ENCODE results near the gene MMP14.

MMP14 gene

DNA sequence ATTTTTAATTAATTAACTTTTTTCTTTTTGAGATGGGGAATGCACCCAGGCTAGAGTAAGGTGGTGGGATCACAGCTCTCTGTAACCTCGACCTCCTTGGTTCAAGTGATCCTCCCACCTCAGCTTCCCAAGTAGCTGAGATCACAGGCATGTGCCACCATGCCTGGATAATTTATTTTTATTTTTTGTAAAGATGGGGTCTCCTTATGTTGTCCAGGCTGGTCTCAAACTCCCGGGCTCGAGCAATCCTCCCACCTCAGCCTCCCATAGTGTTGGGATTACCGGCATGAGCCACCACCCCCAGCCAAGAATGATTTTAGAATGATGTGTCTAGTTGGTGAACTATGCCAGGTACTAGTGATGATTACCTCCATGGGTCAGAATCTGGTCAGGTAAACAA, 28.6 kb downstream of the MMP14 start:
- no peak for DNase-seq

DNA sequence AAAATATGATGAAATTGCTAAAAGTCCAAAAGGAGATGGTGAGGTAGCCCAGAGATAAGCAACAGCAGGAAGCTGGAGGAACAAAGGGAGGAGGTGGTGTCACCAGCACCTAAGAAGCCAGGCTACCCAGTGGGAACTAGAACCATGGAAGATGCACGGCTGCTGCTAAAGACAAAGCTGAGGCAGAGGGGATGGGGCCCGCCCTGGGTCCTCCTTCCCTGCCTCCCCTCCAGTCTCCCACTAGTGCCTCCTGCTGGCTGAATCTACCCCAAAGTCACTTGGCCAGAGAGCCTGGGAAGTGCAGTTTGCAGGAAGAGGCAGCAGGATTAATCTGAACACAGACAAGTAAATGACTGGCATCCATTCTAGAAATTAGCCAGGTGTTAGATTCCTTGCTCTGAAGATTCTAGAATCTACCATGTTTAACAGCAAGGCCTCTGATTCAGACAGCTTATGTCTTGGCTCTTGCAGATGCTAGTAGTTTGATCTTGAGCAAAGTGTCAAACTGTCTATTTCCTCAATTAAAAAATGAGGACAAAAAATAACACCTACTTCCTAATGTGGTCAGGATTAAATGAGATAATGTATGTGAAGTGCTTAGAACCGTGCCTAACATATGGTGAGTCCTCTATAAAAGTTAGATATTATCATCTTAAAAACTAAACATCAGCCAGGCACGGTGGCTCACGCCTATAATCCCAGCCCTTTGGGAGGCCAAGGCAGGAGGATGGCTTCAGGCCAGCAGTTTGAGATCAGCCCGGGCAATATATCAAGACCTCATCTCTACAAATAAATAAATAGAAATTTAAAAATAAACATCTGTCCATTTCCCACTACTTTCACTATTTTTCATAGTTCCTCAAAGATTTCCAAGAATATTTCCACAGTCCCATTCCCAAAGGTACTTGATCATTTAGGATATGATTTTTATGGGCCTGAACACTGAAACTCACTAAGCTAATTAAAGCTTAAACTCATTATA, 29.3 kb downstream of the MMP14 start:
- DNase-seq: no peak

DNA sequence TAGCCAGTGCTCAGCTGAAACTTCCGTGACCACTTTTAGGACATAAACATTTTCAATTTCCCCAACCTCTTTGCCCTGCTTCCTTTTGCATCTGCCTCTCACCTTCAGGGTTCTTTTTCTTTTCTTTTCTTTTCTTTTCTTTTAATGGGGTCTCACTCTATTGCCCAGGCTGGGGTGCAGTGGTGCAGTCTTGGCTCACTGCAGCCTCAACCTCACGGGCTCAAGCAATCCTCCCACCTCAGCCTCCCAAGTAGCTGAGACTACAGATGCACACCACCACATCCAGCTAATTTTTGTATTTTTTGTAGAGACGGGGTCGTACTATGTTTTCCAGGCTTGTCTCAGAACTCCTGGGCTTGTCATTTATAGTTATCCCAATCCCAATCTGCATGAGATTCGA, 30.5 kb downstream of the MMP14 start:
- no peak for DNase-seq

GRCh38 chr14:22870811-22871223, 34.4 kb downstream of the MMP14 start:
- DNase-seq: no peak

DNA sequence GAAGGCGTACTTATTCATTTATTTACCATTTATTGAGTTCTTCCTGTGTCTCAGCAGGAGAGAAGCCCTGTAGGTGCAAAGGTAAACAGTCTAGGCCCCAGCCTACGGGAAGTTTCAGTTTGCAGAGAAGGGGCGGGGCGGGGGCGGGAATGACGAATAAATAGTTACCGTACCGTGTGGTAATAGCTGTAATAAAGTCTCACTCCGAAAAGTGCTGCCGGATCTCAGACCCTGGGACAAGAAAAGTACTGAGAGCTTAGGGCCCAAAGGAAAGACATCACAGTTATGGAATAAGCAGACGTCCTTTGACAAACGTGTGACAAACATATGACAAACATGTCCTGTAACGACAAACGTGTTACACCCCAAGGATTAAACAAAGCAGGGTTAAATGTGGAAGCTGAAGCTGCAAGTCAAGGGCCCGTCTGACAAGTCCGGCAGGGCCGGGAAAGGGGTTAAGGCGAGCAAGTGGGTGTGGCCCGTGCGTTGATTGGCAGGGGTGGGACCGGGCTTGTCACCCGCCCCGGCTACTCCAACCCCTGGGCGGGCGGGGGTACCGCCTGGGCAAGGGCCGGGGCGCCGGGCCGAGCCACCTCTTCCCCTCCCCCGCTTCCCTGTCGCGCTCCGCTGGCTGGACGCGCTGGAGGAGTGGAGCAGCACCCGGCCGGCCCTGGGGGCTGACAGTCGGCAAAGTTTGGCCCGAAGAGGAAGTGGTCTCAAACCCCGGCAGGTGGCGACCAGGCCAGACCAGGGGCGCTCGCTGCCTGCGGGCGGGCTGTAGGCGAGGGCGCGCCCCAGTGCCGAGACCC, 35.0 kb downstream of the MMP14 start, which contains the start of gene LRP10:
Gene LRP10 (plus strand): TSS at position 517 of the 809 bp plus-strand sequence. CDS start 564 bp downstream, outside the sequence.
- DNase-seq: no peak

DNA sequence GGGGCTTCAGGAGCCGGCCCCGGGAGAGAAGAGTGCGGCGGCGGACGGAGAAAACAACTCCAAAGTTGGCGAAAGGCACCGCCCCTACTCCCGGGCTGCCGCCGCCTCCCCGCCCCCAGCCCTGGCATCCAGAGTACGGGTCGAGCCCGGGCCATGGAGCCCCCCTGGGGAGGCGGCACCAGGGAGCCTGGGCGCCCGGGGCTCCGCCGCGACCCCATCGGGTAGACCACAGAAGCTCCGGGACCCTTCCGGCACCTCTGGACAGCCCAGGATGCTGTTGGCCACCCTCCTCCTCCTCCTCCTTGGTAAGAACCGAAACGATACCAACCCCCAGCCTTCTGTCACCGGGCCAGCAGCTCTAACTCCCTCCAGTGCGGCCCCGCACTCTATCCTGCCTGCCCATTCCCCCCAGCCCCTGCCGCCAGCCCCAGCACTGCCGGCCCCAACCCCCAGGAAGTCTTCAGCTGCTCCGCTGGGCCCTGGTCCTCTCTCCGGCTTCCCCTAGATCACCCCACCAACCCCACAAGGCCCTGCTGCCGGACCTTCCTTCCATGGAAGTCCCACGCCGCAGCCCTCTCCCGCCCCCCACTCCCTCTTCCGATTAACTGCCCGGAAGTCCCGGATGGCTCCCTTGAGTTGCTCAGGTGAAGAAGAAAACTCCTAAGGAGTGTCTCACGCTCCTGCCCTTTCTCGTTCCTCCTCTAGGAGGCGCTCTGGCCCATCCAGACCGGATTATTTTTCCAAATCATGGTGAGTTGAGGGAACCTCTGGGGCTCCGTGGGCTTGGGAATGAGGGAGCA, 35.8 kb downstream of the MMP14 start:
- DNase-seq: no peak

DNA sequence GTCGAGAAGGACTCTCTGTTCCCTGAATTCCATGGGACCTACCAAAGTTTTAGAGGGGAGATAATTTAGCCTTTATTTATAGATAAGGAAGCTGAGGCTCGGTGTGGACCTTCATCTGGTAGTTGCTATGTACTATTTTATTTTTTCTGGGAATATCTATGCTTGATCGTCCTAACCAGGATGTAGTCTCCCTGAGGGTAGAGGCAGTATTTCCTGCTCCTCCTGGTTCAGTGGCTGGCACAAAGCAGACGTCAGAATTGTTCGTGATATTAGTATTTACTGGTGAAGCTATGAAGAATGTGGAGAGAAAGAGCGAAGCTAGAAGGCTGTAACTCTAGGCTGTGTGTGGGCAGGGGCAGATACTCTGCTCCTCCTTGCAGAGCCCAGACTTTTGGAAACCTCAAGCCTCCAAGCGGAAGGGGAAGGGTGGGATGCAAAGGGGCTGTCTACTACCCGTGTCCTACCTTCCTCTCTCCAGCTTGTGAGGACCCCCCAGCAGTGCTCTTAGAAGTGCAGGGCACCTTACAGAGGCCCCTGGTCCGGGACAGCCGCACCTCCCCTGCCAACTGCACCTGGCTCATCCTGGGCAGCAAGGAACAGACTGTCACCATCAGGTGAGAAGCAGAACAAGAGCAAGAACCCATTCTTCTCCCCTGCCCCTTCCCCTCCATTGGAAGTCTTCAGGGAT, 36.6 kb downstream of the MMP14 start:
- DNase-seq: no peak

GRCh38 chr14:22875003-22875747, 38.8 kb downstream of the MMP14 start:
- DNase-seq: no peak

GRCh38 chr14:22875748-22876319, 39.4 kb downstream of the MMP14 start:
- no peak for DNase-seq

- DNase-seq: no peak
Measured at GRCh38 chr14:22877000-22877501, 40.7 kb downstream of the MMP14 start.

- no peak for DNase-seq
Measured at GRCh38 chr14:22878271-22879246, 42.2 kb downstream of the MMP14 start.

DNA sequence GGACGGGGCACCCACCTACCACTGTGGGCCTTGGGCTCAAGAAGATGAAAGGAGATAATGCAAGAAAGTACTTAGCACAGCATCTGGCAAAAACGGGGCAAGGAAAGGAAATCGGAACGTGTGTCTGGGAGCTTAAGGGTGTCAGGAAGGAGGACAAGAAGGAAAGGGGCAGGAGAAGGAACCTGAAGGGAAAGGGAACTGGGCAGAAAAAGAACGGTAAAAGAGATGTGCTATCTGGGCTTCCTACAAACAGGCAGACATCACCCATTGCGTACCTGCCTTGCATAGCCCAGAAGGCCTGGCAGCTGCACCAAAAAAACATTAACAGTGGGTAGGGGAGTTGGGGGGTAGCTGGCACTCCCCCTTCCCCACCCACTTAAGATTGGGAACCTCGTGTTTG, 45.7 kb downstream of the MMP14 start:
- no peak for DNase-seq

GRCh38 chr14:22882529-22883172, 46.3 kb downstream of the MMP14 start:
- DNase-seq: no peak

DNA sequence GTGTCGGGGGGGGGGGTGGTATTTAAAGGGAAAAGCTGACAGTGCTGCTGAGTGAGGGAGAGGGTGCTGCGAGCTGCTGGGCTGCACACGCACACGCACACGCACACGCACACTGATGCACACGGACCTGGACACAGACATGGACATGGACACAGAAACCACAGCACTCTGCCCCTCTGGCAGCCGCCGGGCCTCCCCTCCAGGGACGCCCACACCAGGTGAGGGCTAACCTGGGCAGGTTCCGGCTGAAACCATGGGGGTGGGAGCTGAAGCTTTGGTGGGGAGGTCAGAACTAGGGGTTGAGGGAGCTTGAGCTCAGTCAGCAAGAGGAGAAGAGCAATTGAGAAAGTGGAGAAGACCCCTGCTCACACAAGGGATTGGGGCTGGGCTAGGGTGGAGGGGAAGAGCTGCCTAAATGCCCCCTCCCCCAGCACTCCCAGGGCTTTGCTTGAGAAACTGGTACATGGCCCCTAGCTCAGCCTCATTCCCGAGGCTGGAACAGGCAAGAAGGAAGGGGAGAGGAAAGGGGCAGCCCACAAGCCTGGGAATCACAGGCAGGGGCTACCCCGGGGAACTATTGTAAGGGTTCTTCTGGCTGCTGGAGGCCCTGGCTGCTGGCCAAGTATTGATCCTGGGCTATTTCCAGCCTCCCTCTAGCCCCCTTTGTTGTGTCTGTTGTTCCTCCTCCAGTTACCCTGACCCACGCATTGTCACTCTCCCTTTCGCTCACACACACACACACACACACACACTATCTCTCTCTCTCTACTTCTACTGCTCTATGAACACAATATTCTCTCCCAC, 47.0 kb downstream of the MMP14 start, which contains the start of gene REM2:
Gene REM2 (plus strand): TSS at position 50 of the 804 bp plus-strand sequence. CDS start 66 bp downstream, at position 116.
- DNase-seq: no peak

- DNase-seq: no peak
Measured at GRCh38 chr14:22884076-22884737, 47.8 kb downstream of the MMP14 start.

DNA sequence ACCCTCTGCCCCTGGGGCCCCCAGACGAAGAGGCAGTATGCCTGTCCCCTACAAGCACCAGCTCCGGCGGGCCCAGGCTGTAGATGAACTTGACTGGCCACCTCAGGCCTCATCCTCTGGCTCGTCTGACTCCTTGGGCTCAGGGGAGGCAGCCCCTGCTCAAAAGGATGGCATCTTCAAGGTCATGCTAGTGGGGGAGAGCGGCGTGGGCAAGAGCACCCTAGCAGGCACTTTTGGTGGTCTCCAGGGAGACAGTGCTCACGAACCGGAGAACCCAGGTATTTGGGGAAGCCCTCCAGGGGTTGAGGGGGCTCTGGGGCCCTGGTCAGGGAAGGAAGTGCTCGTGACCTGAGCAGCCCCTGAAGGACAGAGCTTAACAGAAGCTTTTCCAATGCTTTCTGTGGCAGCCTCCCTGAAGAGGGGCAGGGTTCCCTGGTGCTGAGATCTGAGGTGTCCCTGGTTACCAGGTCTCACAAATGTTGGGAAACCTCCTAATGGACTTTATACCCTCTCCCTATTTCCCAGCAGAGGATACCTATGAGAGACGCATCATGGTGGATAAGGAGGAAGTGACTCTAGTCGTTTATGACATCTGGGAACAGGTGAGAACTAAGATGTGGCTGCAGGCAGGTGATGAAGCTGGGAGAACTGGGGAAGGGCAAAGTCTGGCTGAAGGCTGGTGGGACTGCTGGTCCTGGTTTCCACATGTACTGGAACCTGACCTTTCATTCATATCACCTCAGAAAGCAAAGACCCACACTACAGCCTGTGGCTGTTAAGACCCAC, 48.5 kb downstream of the MMP14 start:
- no peak for DNase-seq

DNA sequence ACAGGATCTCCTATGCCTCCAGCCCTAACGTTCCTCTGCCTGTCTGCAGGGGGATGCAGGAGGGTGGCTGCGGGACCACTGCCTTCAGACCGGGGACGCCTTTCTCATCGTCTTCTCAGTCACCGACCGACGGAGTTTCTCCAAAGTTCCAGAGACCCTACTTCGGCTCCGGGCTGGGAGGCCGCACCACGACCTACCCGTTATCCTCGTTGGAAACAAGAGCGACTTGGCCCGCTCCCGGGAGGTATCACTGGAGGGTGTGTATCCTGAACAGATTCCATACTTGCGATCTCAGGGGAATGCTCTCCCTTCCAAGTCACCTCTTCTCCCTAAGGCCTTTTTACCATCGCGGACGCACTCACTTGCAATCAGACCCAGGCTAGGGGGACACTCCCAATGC, 49.6 kb downstream of the MMP14 start:
- DNase-seq: no peak

Measured in cerebellar nuclear complex (tissue), 1 donor.